Stimulated activated CD4-positive, alpha-beta T cell treated with anti-CD3 and anti-CD28 coated beads, Interleukin-1b, Interleukin-23, amount 100 ng/mL, for 1 hour (primary cell): ENCODE measurements around the gene RAB11FIP3.
"Not testable (repeated sequence)": the region's sequence is repeated elsewhere in the genome, so short reads cannot be mapped to it uniquely, and the experiment has no call there.

Experiments
- DNase-seq, 2 donors: peaks; one replicate each; pipeline ENCODE4 v3.0.0-alpha.2; 2020; ENCODE audit warnings: low read depth in 2 of 2

Gene RAB11FIP3, protein sequence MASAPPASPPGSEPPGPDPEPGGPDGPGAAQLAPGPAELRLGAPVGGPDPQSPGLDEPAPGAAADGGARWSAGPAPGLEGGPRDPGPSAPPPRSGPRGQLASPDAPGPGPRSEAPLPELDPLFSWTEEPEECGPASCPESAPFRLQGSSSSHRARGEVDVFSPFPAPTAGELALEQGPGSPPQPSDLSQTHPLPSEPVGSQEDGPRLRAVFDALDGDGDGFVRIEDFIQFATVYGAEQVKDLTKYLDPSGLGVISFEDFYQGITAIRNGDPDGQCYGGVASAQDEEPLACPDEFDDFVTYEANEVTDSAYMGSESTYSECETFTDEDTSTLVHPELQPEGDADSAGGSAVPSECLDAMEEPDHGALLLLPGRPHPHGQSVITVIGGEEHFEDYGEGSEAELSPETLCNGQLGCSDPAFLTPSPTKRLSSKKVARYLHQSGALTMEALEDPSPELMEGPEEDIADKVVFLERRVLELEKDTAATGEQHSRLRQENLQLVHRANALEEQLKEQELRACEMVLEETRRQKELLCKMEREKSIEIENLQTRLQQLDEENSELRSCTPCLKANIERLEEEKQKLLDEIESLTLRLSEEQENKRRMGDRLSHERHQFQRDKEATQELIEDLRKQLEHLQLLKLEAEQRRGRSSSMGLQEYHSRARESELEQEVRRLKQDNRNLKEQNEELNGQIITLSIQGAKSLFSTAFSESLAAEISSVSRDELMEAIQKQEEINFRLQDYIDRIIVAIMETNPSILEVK

GRCh38 chr16:425082-425718, at the start of gene RAB11FIP3:
TSS of gene RAB11FIP3 (plus strand) at chr16:425649. CDS start at chr16:426007, 358 bp downstream.
- peak; percentile 53 to 81 for DNase-seq

GRCh38 chr16:375927-376816, 49.3 kb upstream of the RAB11FIP3 start:
- no peak for DNase-seq

- no peak for DNase-seq
Observed at GRCh38 chr16:376817-377418, 48.5 kb upstream of the RAB11FIP3 start.

DNA sequence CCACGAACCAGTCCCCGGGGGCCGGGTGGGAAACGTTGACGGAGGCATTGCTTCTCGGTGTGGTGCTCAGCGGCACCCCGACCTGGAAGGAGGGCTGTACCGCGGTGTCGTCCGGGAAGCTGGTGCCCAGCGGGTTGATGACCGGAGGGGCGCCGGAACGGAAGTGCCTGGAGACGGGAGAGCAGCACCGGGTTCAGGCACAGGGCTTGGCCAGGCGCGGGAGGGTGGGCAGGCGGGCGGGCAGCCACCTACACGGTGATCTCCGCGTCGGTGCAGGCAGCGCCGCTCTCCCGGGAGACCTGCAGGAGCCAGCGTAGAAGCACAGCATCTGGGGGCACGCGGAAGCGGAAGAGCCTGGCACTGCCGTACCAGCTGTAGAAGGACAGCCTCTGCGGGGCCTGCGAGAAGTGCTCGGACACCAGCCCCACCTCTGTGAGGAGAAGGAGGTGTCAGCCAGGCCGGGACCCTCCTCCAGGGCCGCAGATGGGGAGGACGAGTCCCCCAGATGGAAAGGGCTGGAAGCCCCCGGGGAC, 48.0 kb upstream of the RAB11FIP3 start:
- DNase-seq: no peak

GRCh38 chr16:378113-378820, 47.2 kb upstream of the RAB11FIP3 start:
- DNase-seq: not testable (repeated sequence)

GRCh38 chr16:378821-379182, 46.6 kb upstream of the RAB11FIP3 start:
- DNase-seq: no peak

DNA sequence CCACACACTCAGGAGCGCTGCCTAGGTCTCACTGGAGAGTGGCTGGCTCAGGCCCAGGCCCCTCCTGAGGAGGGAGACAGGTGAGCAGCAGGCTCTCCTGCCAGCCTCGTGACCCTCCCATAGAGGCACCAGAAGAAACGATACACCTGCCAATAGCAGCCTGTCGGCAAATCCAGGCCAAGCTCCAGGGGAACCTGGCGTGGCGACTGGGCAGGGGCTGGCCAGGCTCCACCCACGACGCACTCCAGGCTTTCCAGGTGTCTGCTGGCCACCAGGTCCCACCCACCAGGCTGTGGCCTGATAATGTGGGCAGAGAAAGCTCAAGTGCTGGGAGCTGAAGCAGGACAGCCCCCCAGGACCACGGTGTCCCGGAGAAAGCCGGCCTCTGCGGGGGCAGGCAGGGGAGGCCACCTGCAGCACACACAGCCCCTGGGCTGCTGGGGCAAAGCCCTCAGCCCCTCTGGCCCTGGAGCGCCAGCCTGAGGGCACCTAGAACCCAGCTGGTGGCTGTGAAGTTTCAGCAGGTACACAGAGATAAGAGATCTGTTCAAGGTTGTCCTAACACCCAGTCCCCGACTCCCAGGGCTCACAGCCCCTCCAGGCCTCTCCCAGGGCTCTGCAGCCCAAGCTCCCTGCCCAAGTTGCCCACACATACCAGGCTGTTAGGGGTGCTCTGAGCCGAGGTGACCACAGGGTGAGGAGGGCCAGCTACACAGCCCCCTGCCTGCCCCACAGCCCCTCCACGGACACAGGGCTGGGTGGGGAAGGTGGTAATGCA, 46.1 kb upstream of the RAB11FIP3 start:
- DNase-seq: no peak

GRCh38 chr16:379961-380761, 45.3 kb upstream of the RAB11FIP3 start:
- no peak for DNase-seq

GRCh38 chr16:380762-381011, 44.8 kb upstream of the RAB11FIP3 start:
- DNase-seq: no peak

- DNase-seq: no peak
Observed at GRCh38 chr16:381012-381788, 44.2 kb upstream of the RAB11FIP3 start.

- peak; percentile 31 to 61 for DNase-seq
Observed at GRCh38 chr16:381789-382717, 43.4 kb upstream of the RAB11FIP3 start, which contains the start of gene PGAP6. TSS of gene PGAP6 (minus strand) at chr16:381978. CDS start at chr16:381821, 157 bp downstream.

GRCh38 chr16:383326-384051, 42.0 kb upstream of the RAB11FIP3 start:
- no peak for DNase-seq

DNA sequence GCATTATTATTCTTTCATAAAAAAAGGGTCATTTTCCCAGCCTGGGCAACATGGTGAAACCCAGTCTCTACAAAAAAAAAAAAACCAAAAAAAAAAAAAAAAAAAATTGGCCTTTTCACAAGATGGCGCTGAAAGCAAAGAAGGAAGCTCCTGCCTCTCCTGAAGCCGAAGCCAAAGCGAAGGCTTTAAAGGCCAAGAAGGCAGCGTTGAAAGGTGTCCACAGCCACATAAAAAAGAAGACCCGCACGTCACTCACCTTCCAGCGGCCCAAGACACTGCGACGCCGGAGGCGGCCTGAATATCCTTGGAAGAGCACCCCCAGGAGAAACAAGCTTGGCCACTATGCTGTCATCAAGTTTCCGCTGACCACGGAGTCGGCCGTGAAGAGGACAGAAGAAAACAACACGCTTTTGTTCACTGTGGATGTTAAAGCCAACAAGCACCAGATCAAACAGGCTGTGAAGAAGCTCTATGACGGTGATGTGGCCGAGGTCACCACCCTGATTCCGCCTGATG, 38.8 kb upstream of the RAB11FIP3 start:
- no peak for DNase-seq

- DNase-seq: not testable (repeated sequence)
Observed at GRCh38 chr16:387761-388666, 37.4 kb upstream of the RAB11FIP3 start.

- DNase-seq: no peak
Observed at GRCh38 chr16:389352-389751, 36.1 kb upstream of the RAB11FIP3 start.
